ENCODE measurements around the gene NOS1. TPM values are rescaled to one million over a fixed set of nuclear protein-coding genes. Genes with fewer than 3 reads are reported as not detected.

The NOS1 gene
- total and polyA plus RNA-seq, 2 of the 8 experiments (the other 6 are each of a cell fraction or from before 2014, with no cell fraction given), result 1.5 to 2.0 TPM

GRCh38 chr12:117165342-117165741 is 196.1 kb downstream of the NOS1 start:
- Histone ChIP-seq H2BK120ac (replicated peaks; ENCODE audit: low read depth, low read length) (no peak overlapping the region), H3K79me2 (ENCODE audit: control insufficient read depth in 1 of 2, insufficient read depth in 2 of 2, low read length in 2 of 2) (no peaks in the 10 kb centered on the region), H2BK12ac (ENCODE audit: low read depth, low read length) (no peak overlapping the region), H3K4me3 (ENCODE audit: extremely low read depth in 1 of 4, insufficient read depth in 2 of 4, low read depth in 3 of 4, low read length in 4 of 4) (no peak overlapping the region), H3K23me2 (ENCODE audit: low read depth, low read length) (no peaks in the 10 kb centered on the region), H2BK15ac (ENCODE audit: low read length) (no peak overlapping the region), H3K27me3 (replicated peaks in 1 of 4; ENCODE audit: control insufficient read depth in 3 of 4, extremely low read depth in 1 of 4, insufficient read depth in 3 of 4, low read length in 3 of 4) (no peaks in the 10 kb centered on the region), H3K79me1 (ENCODE audit: low read depth, low read length) (no peaks in the 10 kb centered on the region; the same call in 1 of the 2 replicates), H2AFZ (ENCODE audit: low read length) (no peak overlapping the region), H3K27ac (ENCODE audit: low read depth, low read length) (no peak overlapping the region), H3K4ac (replicated peaks; ENCODE audit: insufficient read length, low read depth, low read length) (no peak overlapping the region), H3K36me3 (ENCODE audit: control insufficient read depth in 2 of 4, insufficient read depth in 4 of 4, low read length in 3 of 4) (peaks cover 32 to 86% (median 57%) of the 10 kb centered on the region in 4 experiments), H2BK5ac (ENCODE audit: low read depth, low read length) (no peak overlapping the region), H2BK20ac (ENCODE audit: low read length) (no peak overlapping the region), H3K4me2 (ENCODE audit: insufficient read depth in 1 of 2, low read depth in 2 of 2, low read length in 2 of 2) (no peak overlapping the region), H3K56ac (replicated peaks; ENCODE audit: insufficient read length, low read depth, low read length) (no peak overlapping the region), H4K8ac (ENCODE audit: extremely low read depth, insufficient read depth, low read length) (no peak overlapping the region), H3K14ac (ENCODE audit: insufficient read length) (no peak overlapping the region), H3K4me1 (replicated peaks in 1 of 4; ENCODE audit: control insufficient read depth in 3 of 4, insufficient read depth in 4 of 4, low read length in 3 of 4) (no peaks in the 10 kb centered on the region), H3K9me3 (ENCODE audit: insufficient read depth in 2 of 2, low read depth in 1 of 2, low read length in 1 of 2) (no peaks in the 10 kb centered on the region), H4K5ac (ENCODE audit: insufficient read length, low read depth, low read length) (no peak overlapping the region), H4K20me1 (replicated peaks in 1 of 2; ENCODE audit: control insufficient read depth in 1 of 2, insufficient read depth in 2 of 2, low read length in 2 of 2) (peaks cover under 1 to 12% of the 10 kb centered on the region in 2 experiments), H3K18ac (ENCODE audit: extremely low read depth, low read length) (no peak overlapping the region), H4K91ac (replicated peaks; ENCODE audit: insufficient read length, low read length) (no peak overlapping the region), H3K9ac (replicated peaks in 1 of 4; ENCODE audit: extremely low read depth in 1 of 4, low read depth in 3 of 4, low read length in 3 of 4) (no peak overlapping the region), H3K23ac (ENCODE audit: insufficient read length) (no peak overlapping the region), H2AK5ac (ENCODE audit: low read depth, low read length) (no peak overlapping the region)
- FAIRE-seq, result no peak
- TF ChIP-seq JUN (IDR thresholded peaks at IDR 0.05; ENCODE audit: low read depth, low read length) (no peak), MAFK (IDR thresholded peaks at IDR 0.05; ENCODE audit: low read depth, low read length) (no peak), RNF2 (IDR thresholded peaks at IDR 0.05; ENCODE audit: borderline replicate concordance, low read depth, low read length, missing control alignments, poor library complexity, severe bottlenecking) (no peak), SAP30 (IDR thresholded peaks at IDR 0.05; ENCODE audit: insufficient read depth, insufficient replicate concordance, low read length) (no peak), RXRA (IDR thresholded peaks at IDR 0.05; ENCODE audit: insufficient read depth, low read depth, low read length) (no peak)
- DNase-seq (ENCODE audit: low read depth in 1 of 2, low spot score in 2 of 2), result no peak
- CTCF ChIA-PET (ENCODE audit: partially characterized antibody), result interaction anchor here (0.6 to 1.1 kb wide), 2 partner anchors 14 to 692 kb away, joined by 3 to 6 read pairs; no protein-coding TSS in a partner anchor
- POLR2A ChIA-PET (ENCODE audit: partially characterized antibody), result interaction anchor here (0.6 kb wide), 1 partner anchor 417 kb away, joined by 3 read pairs; no protein-coding TSS in a partner anchor
- 84% methylated on average over 5 of the region's 5 CpGs; no CpG with 5 or more reads in 1 of the 2 experiments for WGBS, 2 experiments (ENCODE audit: extremely low coverage in 1 of 2, insufficient coverage in 1 of 2, insufficient read length in 1 of 2, insufficient replicate concordance in 2 of 2, low coverage in 1 of 2, low lambda C conversion rate in 2 of 2, missing lambda C conversion rate in 1 of 2)

Data from H1 (cell line).